GM12891 (cell line): ENCODE data around the gene PLVAP.

Experiments used
- DNase-seq: peaks from one replicate; pipeline ENCODE4 v3.0.0; 2011; ENCODE audit warnings: low spot score; ENCODE audit not compliant: insufficient read length
- FAIRE-seq: peaks from 2 replicates; lab custom pipeline; 2011; peaks lifted over from hg19 to GRCh38; lab: Jason Lieb, UNC
- PAX5 ChIP-seq: IDR thresholded peaks from 2 replicates; pipeline ENCODE4 v1.6.1; 2011; ENCODE audit warnings: low read length, moderate library complexity, mild to moderate bottlenecking; ENCODE audit not compliant: insufficient read depth, severe bottlenecking
- POLR2A ChIP-seq: IDR thresholded peaks from 2 replicates; pipeline ENCODE4 v1.6.1; 2011; ENCODE audit warnings: low read depth, low read length, control low read depth
- POLR2AphosphoS5 ChIP-seq: IDR thresholded peaks from 2 replicates; pipeline ENCODE4 v1.6.1; 2011; ENCODE audit warnings: low read depth, low read length, control low read depth
- POU2F2 ChIP-seq: IDR thresholded peaks from 2 replicates; pipeline ENCODE4 v1.6.1; 2011; ENCODE audit warnings: low read depth, mild to moderate bottlenecking, control low read depth, low read length, moderate library complexity
- SPI1 ChIP-seq: IDR thresholded peaks from 2 replicates; pipeline ENCODE4 v1.6.1; 2011; ENCODE audit warnings: low read depth, low read length, control low read depth
- TAF1 ChIP-seq: IDR thresholded peaks from 2 replicates; pipeline ENCODE4 v1.6.1; 2011; ENCODE audit warnings: low read depth, low read length, control low read depth

PLVAP gene

DNA sequence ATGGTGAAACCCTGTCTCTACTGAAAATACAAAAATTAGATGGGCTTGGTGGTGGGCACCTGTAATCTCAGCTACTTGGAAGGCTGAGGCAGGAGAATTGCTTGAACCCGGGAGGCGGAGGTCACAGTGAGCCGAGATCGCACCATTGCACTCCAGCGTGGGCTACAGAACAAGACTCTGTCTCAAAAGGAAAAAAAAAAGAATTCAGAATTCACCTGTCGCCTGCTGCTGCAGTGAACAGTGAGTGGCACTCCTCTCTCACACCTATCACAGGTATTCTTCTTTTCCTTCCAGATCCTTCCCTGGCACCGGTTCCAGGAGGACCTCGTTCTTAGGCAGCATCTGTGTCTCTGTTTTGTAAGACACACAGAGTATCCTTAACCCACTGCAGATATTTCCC, 37.0 kb upstream of the PLVAP start:
- no peak for DNase-seq
- FAIRE-seq = no peak
- TF ChIP-seq PAX5 (no peak), SPI1 (no peak), TAF1 (no peak), POLR2A (no peak), POU2F2 (no peak), POLR2AphosphoS5 (no peak)

GRCh38 chr19:17411801-17412200, 34.7 kb upstream of the PLVAP start:
- DNase-seq = no peak
- TF ChIP-seq POLR2A (no peak), TAF1 (no peak), POLR2AphosphoS5 (no peak), PAX5 (no peak), POU2F2 (no peak), SPI1 (no peak)
- no peak for FAIRE-seq

GRCh38 chr19:17409990-17410389, 32.8 kb upstream of the PLVAP start:
- no peak for DNase-seq
- TF ChIP-seq POU2F2 (no peak), SPI1 (no peak), POLR2A (no peak), TAF1 (no peak)
- FAIRE-seq = no peak

DNA sequence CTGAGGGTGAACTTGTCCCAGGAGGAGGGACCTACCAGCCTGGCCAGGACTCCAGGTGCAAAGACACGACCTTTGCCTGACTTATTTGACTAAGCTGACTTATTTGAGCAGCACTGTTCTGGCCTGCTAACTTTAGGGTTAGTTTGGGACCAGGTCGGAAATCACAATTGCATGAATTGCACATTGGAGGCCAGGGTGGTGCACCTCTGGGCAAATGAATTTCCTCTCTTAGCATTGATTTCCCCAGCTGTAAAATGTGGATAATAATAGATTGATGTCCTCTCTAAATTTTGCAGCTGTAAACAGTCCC, 29.7 kb upstream of the PLVAP start:
- no peak for DNase-seq
- TF ChIP-seq SPI1 (no peak), POLR2A (no peak), POU2F2 (no peak), PAX5 (no peak), POLR2AphosphoS5 (no peak), TAF1 (no peak)
- peak; percentile 47 for FAIRE-seq

GRCh38 chr19:17406046-17406886, 29.1 kb upstream of the PLVAP start:
- DNase-seq (no peak), FAIRE-seq (peak; percentile 54)
- TF ChIP-seq SPI1 (no peak), POU2F2 (0 out of 2 replicates have a peak, but pooled peaks have one; percentile 37), POLR2AphosphoS5 (peak; percentile 7; the same call in 1 of the 2 replicates), POLR2A (no peak; the same call in 1 of the 2 replicates), TAF1 (no peak), PAX5 (no peak)

GRCh38 chr19:17405250-17406045, 28.3 kb upstream of the PLVAP start, which contains the start of gene BST2:
Gene BST2 (minus strand): TSS chr19:17405630. CDS start chr19:17405575, 55 bp downstream.
- DNase-seq (peak; percentile 84), FAIRE-seq (peak; percentile 84)
- no peak for TF ChIP-seq PAX5
- TF ChIP-seq POLR2AphosphoS5 = peak; percentile 88
- TF ChIP-seq POU2F2 = 0 out of 2 replicates have a peak, but pooled peaks have one; percentile 57
- TF ChIP-seq TAF1 = peak; percentile 52
- peak; percentile 78; the same call in 1 of the 2 replicates for TF ChIP-seq POLR2A
- peak; percentile 38; the same call in 1 of the 2 replicates for TF ChIP-seq SPI1

- no peak for TF ChIP-seq TAF1
- TF ChIP-seq POLR2AphosphoS5 = no peak
- no peak for TF ChIP-seq SPI1
- no peak for TF ChIP-seq POU2F2
- TF ChIP-seq PAX5 = no peak
- TF ChIP-seq POLR2A = no peak
- DNase-seq (no peak), FAIRE-seq (peak; percentile 33)
These were observed 27.6 kb upstream of the PLVAP start for GRCh38 chr19:17404621-17405249.

GRCh38 chr19:17404015-17404414, 26.9 kb upstream of the PLVAP start:
- TF ChIP-seq PAX5 (no peak), TAF1 (no peak), POLR2A (no peak), SPI1 (no peak), POU2F2 (no peak)
- DNase-seq = no peak
- no peak for FAIRE-seq

DNA sequence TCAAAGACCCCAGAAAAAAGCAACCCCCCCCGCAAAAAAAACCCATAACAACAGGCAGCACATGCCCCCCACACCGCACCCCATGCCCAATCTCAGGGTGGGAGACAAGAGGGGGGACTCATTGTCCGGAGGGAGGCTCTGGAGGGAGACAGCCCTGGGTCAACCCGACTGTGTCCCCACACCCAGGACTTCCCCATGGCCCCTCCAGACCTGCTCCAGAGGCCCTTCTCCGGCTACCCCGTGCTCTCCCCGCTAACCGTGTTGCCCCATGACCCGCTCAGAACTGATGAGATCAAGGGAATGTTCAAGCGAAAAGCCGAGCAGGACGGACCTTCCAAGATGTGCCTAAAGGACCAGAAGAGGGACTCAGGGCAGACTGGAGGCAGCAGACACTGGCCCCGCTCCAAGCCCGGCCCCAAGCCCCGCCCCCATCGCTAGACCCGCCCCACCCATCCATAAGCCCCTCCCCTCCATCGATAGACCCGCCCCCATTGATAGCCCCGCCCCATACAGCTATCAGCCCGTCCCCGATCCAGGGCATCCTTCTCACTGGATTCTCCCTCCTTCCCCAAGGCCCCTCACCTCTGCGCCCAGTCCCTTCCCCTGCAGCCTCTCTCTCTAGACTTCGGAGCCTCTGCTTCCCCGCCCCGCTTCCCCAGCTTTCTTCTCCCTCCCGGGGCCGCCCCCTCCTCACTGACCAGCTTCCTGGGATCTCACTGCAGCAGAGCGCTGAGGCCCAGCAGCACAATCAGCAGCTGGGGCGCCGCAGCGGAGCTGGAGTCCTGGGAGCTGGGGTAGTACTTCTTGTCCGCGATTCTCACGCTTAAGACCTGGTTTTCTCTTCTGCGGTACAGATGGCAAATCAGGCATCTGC, 26.1 kb upstream of the PLVAP start:
- no peak for DNase-seq
- TF ChIP-seq PAX5 = no peak
- no peak for TF ChIP-seq POLR2A
- FAIRE-seq = no peak
